Neutrophil (primary cell): ENCODE results near the gene CAMK1D.
A peak's percentile ranks its signal among the peaks of the same experiment; 100 is the strongest.

Source experiments
- H3K27ac ChIP-seq: fragments of 200-600 bp; sonication (generic); 2 replicates; pipeline ENCODE4 v1.5.1; 2016; ENCODE audit warnings: mild to moderate bottlenecking, moderate library complexity
- H3K27me3 ChIP-seq: fragments of 200-600 bp; sonication (generic); 2 replicates; pipeline ENCODE4 v1.6.0; 2016; ENCODE audit warnings: mild to moderate bottlenecking
- H3K36me3 ChIP-seq: fragments of 200-600 bp; sonication (generic); 2 replicates; pipeline ENCODE4 v1.5.1; 2017
- H3K4me1 ChIP-seq, 2 experiments: fragments of 200-600 bp in 1 of 2; sonication (generic) in 1 of 2; 1 replicate in 1 of 2; 2 replicates in 1 of 2; pipeline versions ENCODE4 v1.5.1 to v1.6.1; 2013 to 2016; ENCODE audit warnings: low read depth in 1 of 2, low read length in 1 of 2, mild to moderate bottlenecking in 1 of 2, moderate library complexity in 1 of 2; ENCODE audit not compliant: control insufficient read depth in 1 of 2, insufficient read depth in 1 of 2
- H3K4me3 ChIP-seq, 2 experiments: fragments of 200-600 bp in 1 of 2; sonication (generic) in 1 of 2; 1 replicate in 1 of 2; 2 replicates in 1 of 2; pipeline ENCODE4 v1.5.1; 2013 to 2016; ENCODE audit warnings: low read depth in 1 of 2, low read length in 1 of 2, mild to moderate bottlenecking in 1 of 2, moderate library complexity in 1 of 2
- H3K9me3 ChIP-seq: fragments of 200-600 bp; sonication (generic); 2 replicates; pipeline ENCODE4 v1.5.1; 2016
- TF ChIP-seq, protein P1 (sequence below): fragments of 200-600 bp; sonication (generic); IDR thresholded peaks from 2 replicates; pipeline ENCODE4 v1.5.1; 2016; ENCODE audit warnings: antibody characterized with exemption

CAMK1D gene

GRCh38 chr10:12650538-12651298 is 301.4 kb downstream of the CAMK1D start:
- Histone ChIP-seq H3K4me1 (no peaks in the 10 kb centered on the region), H3K4me3 (no peak overlapping the region), H3K36me3 (no peaks in the 10 kb centered on the region), H3K9me3 (no peaks in the 10 kb centered on the region), H3K27me3 (no peaks in the 10 kb centered on the region), H3K27ac (no peak overlapping the region)
- TF ChIP-seq, protein P1, sequence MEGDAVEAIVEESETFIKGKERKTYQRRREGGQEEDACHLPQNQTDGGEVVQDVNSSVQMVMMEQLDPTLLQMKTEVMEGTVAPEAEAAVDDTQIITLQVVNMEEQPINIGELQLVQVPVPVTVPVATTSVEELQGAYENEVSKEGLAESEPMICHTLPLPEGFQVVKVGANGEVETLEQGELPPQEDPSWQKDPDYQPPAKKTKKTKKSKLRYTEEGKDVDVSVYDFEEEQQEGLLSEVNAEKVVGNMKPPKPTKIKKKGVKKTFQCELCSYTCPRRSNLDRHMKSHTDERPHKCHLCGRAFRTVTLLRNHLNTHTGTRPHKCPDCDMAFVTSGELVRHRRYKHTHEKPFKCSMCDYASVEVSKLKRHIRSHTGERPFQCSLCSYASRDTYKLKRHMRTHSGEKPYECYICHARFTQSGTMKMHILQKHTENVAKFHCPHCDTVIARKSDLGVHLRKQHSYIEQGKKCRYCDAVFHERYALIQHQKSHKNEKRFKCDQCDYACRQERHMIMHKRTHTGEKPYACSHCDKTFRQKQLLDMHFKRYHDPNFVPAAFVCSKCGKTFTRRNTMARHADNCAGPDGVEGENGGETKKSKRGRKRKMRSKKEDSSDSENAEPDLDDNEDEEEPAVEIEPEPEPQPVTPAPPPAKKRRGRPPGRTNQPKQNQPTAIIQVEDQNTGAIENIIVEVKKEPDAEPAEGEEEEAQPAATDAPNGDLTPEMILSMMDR: no peak

DNA sequence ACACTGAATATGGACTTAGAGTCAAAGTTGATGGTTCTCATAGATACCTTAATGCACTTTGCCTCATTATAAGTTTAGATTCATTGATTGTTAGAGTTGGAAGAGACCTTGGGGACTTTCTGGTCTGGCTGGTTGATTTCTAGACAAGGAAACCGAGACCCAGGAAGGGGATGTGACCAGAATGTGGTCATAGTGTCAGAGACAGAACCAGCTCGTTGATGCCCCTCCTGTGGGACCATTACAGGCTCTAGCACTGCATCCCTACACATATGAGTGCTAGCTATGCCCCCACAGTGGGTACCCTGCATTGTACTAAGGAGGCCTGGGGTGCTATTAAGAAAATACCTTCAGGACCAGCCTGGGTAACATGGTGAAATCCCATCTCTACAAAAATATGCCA is 306.6 kb downstream of the CAMK1D start:
- no peaks in the 10 kb centered on the region for H3K36me3 ChIP-seq

DNA sequence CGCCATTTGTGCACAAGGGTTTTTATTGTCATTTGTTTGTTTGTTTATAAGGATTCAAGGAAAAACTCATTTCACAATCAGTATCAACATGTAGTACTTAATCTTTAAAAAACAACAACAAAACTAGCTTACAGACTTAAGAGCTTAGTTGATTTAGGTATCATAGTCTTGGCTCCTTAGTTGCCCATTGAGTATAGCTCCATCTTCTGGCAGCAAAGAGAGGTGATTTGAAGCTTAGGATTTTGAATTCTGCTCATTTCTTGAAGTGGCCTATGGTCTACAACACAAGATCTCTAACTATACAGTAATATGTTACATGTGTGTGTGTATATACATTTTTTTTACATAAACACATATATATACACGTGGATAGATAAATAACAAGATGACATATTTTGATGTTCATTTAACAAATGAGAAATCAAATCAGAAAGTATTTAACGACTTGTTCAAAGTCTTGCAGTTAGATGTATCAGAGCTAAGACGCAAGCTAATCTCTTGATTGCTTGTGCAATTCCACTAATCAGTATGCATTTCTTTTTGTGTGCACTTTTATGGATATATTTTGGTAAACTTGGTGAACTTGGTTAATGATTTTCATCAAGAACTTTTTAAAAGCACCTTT is 307.3 kb downstream of the CAMK1D start:
- Histone ChIP-seq H3K4me1 (no peaks in the 10 kb centered on the region), H3K4me3 (no peak overlapping the region), H3K9me3 (no peaks in the 10 kb centered on the region), H3K27me3 (no peaks in the 10 kb centered on the region), H3K36me3 (no peaks in the 10 kb centered on the region), H3K27ac (no peak overlapping the region)
- TF ChIP-seq, protein P1: peak; percentile 20

More for the DNA sequence above, 306.6 kb downstream of the CAMK1D start:
- H3K9me3 ChIP-seq: no peaks in the 10 kb centered on the region
- H3K27me3 ChIP-seq: no peaks in the 10 kb centered on the region
- TF ChIP-seq, protein P1: no peak
- H3K27ac ChIP-seq: no peak overlapping the region
- H3K4me3 ChIP-seq: no peak overlapping the region
- H3K4me1 ChIP-seq: no peaks in the 10 kb centered on the region

DNA sequence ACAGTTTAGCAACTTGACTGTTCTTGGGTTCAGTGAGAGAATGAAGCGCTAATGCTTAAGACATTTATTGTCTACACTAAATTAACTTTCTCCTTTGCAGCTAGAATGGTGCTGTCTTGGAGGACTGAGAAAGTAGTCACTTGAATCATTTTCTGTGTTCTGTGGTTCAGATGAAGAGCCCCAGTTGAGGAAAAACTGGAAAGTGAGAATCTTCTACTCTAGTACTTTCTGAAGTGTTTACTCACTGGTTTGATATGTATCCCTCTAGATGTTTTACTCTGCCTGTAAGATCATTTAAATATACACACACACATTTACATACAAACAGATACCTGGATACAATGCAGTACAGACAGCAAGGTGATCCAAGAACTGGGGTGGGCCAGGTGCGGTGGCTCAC is 308.1 kb downstream of the CAMK1D start:
- TF ChIP-seq, protein P1: no peak
- Histone ChIP-seq H3K4me1 (no peaks in the 10 kb centered on the region), H3K27me3 (no peaks in the 10 kb centered on the region), H3K9me3 (no peaks in the 10 kb centered on the region), H3K4me3 (no peak overlapping the region), H3K27ac (no peak overlapping the region), H3K36me3 (no peaks in the 10 kb centered on the region)

- Histone ChIP-seq H3K9me3 (no peaks in the 10 kb centered on the region), H3K27me3 (no peaks in the 10 kb centered on the region), H3K36me3 (no peaks in the 10 kb centered on the region), H3K4me1 (no peaks in the 10 kb centered on the region), H3K27ac (no peak overlapping the region), H3K4me3 (no peak overlapping the region)
- TF ChIP-seq, protein P1: no peak
These were observed 309.2 kb downstream of the CAMK1D start for GRCh38 chr10:12658526-12658925.
